ENCODE data around the gene CSN2.

The CSN2 gene

DNA sequence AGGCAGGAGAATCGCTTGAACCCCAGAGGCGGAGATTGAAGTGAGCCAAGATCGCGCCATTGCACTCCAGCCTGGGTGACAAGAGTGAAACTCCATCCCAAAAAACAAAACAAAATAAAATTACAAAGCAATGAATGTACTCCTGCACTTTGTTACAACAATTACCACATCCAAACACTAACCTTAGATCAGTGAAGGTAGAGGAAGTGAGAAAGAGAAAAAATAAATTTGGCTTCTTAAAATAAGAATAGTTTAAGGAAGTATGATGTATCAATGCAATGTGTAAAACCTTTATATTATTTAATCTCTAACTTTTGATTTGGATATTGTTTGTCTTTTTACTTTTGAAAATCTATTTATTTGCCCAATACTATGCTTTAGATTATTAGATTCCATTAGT, 56.3 kb downstream of the CSN2 start:
- no CpG with 5 or more reads among the region's 4 CpGs for WGBS (ENCODE audit: insufficient coverage)
- no peaks in the 10 kb centered on the region for H3K9me3 ChIP-seq (ENCODE audit: control extremely low read depth in 1 of 5, control insufficient read depth in 4 of 5, insufficient read depth in 2 of 5, low read depth in 1 of 5, low read length in 4 of 5)
- ChIA-PET CTCF (no interaction called here), POLR2A (no interaction called here)
- no peaks in the 10 kb centered on the region for H3K4me1 ChIP-seq (ENCODE audit: control extremely low read depth in 1 of 4, control insufficient read depth in 4 of 4, insufficient read depth in 4 of 4, low read length in 3 of 4)
- peaks cover 0 to 2% (median 0%) of the 10 kb centered on the region in 5 experiments for H3K27me3 ChIP-seq (replicated peaks in 2 of 5; ENCODE audit: control insufficient read depth in 4 of 5, insufficient read depth in 5 of 5, low read length in 4 of 5)
- no peak for DNase-seq
- H3K27ac ChIP-seq (ENCODE audit: insufficient read depth in 1 of 2, low read depth in 1 of 2, low read length in 2 of 2, poor library complexity in 1 of 2, severe bottlenecking in 2 of 2): no peak overlapping the region
- H3K4me3 ChIP-seq (ENCODE audit: control insufficient read depth in 1 of 7, extremely low read depth in 1 of 7, insufficient read depth in 4 of 7, low read depth in 2 of 7, low read length in 6 of 7): no peak overlapping the region
- no peaks in the 10 kb centered on the region for H3K36me3 ChIP-seq (ENCODE audit: control insufficient read depth in 4 of 4, insufficient read depth in 4 of 4, low read length in 3 of 4)

DNA sequence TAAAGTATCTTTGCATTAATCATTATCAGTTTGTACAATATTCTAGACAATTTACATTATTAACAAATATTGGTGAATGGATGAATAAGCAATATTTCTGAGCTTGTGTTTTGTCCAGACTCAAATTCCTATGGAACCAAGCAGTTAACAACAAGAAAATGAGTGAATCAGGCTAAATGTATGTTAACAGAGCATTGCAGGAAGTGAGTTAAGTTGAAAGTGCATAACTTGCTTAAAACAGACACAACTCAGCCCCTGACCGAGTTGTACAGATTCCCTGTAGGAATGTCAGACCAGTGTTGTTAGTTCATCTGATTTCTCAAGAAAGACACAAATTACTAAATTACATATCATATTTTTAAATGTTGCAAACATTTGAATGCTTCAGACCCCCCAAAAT, 58.4 kb downstream of the CSN2 start:
- ChIA-PET CTCF (no interaction called here), POLR2A (no interaction called here)
- Histone ChIP-seq H3K4me3 (ENCODE audit: control insufficient read depth in 1 of 7, extremely low read depth in 1 of 7, insufficient read depth in 4 of 7, low read depth in 2 of 7, low read length in 6 of 7) (no peak overlapping the region), H3K36me3 (ENCODE audit: control insufficient read depth in 4 of 4, insufficient read depth in 4 of 4, low read length in 3 of 4) (no peaks in the 10 kb centered on the region), H3K27me3 (replicated peaks in 2 of 5; ENCODE audit: control insufficient read depth in 4 of 5, insufficient read depth in 5 of 5, low read length in 4 of 5) (peaks cover 0 to 2% (median 0%) of the 10 kb centered on the region in 5 experiments), H3K9me3 (ENCODE audit: control extremely low read depth in 1 of 5, control insufficient read depth in 4 of 5, insufficient read depth in 2 of 5, low read depth in 1 of 5, low read length in 4 of 5) (no peaks in the 10 kb centered on the region), H3K4me1 (ENCODE audit: control extremely low read depth in 1 of 4, control insufficient read depth in 4 of 4, insufficient read depth in 4 of 4, low read length in 3 of 4) (no peaks in the 10 kb centered on the region), H3K27ac (ENCODE audit: insufficient read depth in 1 of 2, low read depth in 1 of 2, low read length in 2 of 2, poor library complexity in 1 of 2, severe bottlenecking in 2 of 2) (no peak overlapping the region)
- WGBS (ENCODE audit: insufficient coverage): no CpG with 5 or more reads among the region's 1 CpG
- no peak for DNase-seq
